Gastroesophageal sphincter (tissue), 3 donors: ENCODE measurements around the gene SETBP1.

Experiments
- POLR2AphosphoS5 ChIP-seq: sonication (generic); formaldehyde crosslinking; IDR thresholded peaks from one replicate; pipeline ENCODE4 v1.6.1; 2017; ENCODE audit warnings: antibody characterized with exemption
- TF ChIP-seq, protein P1 (sequence below), 4 experiments: fragments of 200-600 bp in 2 of 4; fragments of 450-650 bp in 2 of 4; sonication (generic) in 1 of 4; IDR thresholded peaks; one replicate each; pipeline ENCODE4 v1.5.1; 2017 to 2019; ENCODE audit warnings: antibody characterized with exemption in 4 of 4, mild to moderate bottlenecking in 2 of 4, moderate library complexity in 2 of 4

- TF ChIP-seq, protein P1, sequence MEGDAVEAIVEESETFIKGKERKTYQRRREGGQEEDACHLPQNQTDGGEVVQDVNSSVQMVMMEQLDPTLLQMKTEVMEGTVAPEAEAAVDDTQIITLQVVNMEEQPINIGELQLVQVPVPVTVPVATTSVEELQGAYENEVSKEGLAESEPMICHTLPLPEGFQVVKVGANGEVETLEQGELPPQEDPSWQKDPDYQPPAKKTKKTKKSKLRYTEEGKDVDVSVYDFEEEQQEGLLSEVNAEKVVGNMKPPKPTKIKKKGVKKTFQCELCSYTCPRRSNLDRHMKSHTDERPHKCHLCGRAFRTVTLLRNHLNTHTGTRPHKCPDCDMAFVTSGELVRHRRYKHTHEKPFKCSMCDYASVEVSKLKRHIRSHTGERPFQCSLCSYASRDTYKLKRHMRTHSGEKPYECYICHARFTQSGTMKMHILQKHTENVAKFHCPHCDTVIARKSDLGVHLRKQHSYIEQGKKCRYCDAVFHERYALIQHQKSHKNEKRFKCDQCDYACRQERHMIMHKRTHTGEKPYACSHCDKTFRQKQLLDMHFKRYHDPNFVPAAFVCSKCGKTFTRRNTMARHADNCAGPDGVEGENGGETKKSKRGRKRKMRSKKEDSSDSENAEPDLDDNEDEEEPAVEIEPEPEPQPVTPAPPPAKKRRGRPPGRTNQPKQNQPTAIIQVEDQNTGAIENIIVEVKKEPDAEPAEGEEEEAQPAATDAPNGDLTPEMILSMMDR (IDR thresholded peaks at IDR 0.05), result no peak
- TF ChIP-seq POLR2AphosphoS5, result no peak
Measured at GRCh38 chr18:44941516-44941915, 260.8 kb downstream of the SETBP1 start.
